Sigmoid colon (tissue), 7 donors: ENCODE data around the gene ZP2. TPM values are rescaled to one million over a fixed set of nuclear protein-coding genes. Genes with fewer than 3 reads are reported as not detected.

ENCODE experiments used
- DNase-seq: peaks from one replicate; pipeline ENCODE4 v3.0.0-alpha.2; 2019
- H3K27ac ChIP-seq, 4 donors: fragments of 200-600 bp; sonication (generic); one replicate each; pipeline ENCODE4 v1.5.1; 2016 to 2019; ENCODE audit warnings: mild to moderate bottlenecking in 1 of 4
- H3K27me3 ChIP-seq, 3 donors: fragments of 200-600 bp; sonication (generic); one replicate each; pipeline ENCODE4 v1.5.1; 2019; ENCODE audit warnings: mild to moderate bottlenecking in 1 of 3
- H3K36me3 ChIP-seq, 4 donors: fragments of 200-600 bp; sonication (generic); one replicate each; pipeline ENCODE4 v1.5.1; 2016 to 2019
- H3K4me1 ChIP-seq, 4 donors: fragments of 200-600 bp; sonication (generic); one replicate each; pipeline ENCODE4 v1.5.1; 2017 to 2019
- H3K4me3 ChIP-seq, 4 donors: fragments of 200-600 bp; sonication (generic); one replicate each; pipeline ENCODE4 v1.5.1; 2017 to 2019; ENCODE audit warnings: mild to moderate bottlenecking in 2 of 4, moderate library complexity in 1 of 4
- H3K9me3 ChIP-seq, 4 donors: fragments of 200-600 bp in 3 of 4; sonication (generic) in 3 of 4; one replicate each; pipeline versions ENCODE4 v1.5.1 to v1.6.1; 2013 to 2019
- EP300 ChIP-seq, 4 donors: sonication (generic); formaldehyde crosslinking; IDR thresholded peaks; one replicate each; pipeline ENCODE4 v1.6.1; 2017; ENCODE audit warnings: antibody characterized with exemption in 4 of 4
- POLR2A ChIP-seq, 2 donors: fragments of 450-650 bp; IDR thresholded peaks; one replicate each; pipeline ENCODE4 v1.6.1; 2016; ENCODE audit warnings: antibody characterized with exemption in 2 of 2, mild to moderate bottlenecking in 2 of 2, moderate library complexity in 2 of 2
- POLR2AphosphoS5 ChIP-seq, 4 donors: sonication (generic); formaldehyde crosslinking; IDR thresholded peaks; one replicate each; pipeline ENCODE4 v1.6.1; 2017; ENCODE audit warnings: antibody characterized with exemption in 4 of 4
- WGBS, 2 donors: extraction: QIAGEN DNeasy Blood & Tissue Kit; methylation state at CpG; one replicate each; pipeline ENCODE4 v1.1.7; 2013; 5-methylcytosine and 5-hydroxymethylcytosine counted together
- intact Hi-C: fragments of 100-400 bp; cut with DNase I; formaldehyde crosslinking; loops from one replicate; pipeline ENCODE4 v1.15.1; 2023
- polyA plus RNA-seq, 3 donors: library from polyadenylated mRNA; stranded (reverse); fragments of 200-250 nt; gene quantifications; one replicate each; pipeline ENCODE4 v1.2.3, GENCODE V29; 2013
- total RNA-seq, 4 donors: library from RNA; depleted of rRNA; stranded (reverse); fragments of >200 nt; gene quantifications; one replicate each; pipeline ENCODE4 v1.1.0, GENCODE V29; 2016
- TF ChIP-seq, protein P1 (sequence below), 4 experiments: fragments of 450-650 bp in 3 of 4; fragments of 200-600 bp in 1 of 4; IDR thresholded peaks; one replicate each; pipeline ENCODE4 v1.5.1; 2016 to 2019; ENCODE audit warnings: antibody characterized with exemption in 4 of 4, mild to moderate bottlenecking in 3 of 4, moderate library complexity in 2 of 4
- donor health status: healthy with polysubstance abuse.
- donor health status: Bipolar disorder and iron deficiency.
- donor health status: healthy.

The ZP2 gene
- total and polyA plus RNA-seq, 7 donors, result 0.03 TPM; not detected in 6

DNA sequence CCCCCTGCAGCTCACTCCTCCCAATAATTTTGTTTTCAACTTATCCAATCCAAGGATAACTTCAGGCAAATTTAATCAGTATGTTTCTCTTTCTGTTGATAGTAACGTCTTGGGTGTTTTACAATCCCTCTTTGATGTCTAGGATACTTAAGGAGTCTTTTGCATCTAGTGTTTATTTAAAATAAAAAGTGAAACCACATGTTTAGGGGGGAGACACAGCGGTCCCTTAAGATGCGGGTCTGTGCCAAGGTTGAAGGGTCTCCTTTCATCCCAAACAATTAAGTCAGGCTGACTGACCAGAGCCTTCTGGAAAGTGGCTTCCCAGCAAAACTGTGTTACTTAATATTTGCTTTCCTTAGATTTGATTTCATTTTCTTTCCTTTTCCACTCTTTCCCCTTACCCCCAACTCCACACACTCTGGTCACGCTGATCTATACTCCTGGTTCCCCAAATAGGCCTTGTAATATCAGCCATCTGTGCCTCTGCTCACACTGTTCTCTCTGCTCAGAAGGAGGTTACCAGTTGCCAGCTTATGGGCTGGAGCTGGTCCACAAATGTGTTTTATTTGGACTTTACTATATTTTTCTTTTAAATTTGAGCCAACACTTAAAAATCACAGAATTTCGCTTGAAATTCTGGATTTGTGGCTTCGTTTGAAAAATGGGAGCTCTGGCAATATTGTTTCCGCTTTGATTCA lies 33.3 kb upstream of the ZP2 start:
- Histone ChIP-seq H3K4me1 (no peaks in the 10 kb centered on the region), H3K9me3 (no peaks in the 10 kb centered on the region), H3K4me3 (no peak overlapping the region), H3K36me3 (no peaks in the 10 kb centered on the region), H3K27ac (no peak overlapping the region), H3K27me3 (no peaks in the 10 kb centered on the region)
- TF ChIP-seq POLR2AphosphoS5 (IDR thresholded peaks at IDR 0.05) (no peak), POLR2A (IDR thresholded peaks at IDR 0.05) (no peak), EP300 (IDR thresholded peaks at IDR 0.05) (no peak)
- TF ChIP-seq, protein P1, sequence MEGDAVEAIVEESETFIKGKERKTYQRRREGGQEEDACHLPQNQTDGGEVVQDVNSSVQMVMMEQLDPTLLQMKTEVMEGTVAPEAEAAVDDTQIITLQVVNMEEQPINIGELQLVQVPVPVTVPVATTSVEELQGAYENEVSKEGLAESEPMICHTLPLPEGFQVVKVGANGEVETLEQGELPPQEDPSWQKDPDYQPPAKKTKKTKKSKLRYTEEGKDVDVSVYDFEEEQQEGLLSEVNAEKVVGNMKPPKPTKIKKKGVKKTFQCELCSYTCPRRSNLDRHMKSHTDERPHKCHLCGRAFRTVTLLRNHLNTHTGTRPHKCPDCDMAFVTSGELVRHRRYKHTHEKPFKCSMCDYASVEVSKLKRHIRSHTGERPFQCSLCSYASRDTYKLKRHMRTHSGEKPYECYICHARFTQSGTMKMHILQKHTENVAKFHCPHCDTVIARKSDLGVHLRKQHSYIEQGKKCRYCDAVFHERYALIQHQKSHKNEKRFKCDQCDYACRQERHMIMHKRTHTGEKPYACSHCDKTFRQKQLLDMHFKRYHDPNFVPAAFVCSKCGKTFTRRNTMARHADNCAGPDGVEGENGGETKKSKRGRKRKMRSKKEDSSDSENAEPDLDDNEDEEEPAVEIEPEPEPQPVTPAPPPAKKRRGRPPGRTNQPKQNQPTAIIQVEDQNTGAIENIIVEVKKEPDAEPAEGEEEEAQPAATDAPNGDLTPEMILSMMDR (IDR thresholded peaks at IDR 0.05), result no peak
- DNase-seq, result no peak
- WGBS, 2 donors, result 53 to 66% methylated on average over 7 of the region's 7 CpGs
- intact Hi-C loops, result no loop called here

DNA sequence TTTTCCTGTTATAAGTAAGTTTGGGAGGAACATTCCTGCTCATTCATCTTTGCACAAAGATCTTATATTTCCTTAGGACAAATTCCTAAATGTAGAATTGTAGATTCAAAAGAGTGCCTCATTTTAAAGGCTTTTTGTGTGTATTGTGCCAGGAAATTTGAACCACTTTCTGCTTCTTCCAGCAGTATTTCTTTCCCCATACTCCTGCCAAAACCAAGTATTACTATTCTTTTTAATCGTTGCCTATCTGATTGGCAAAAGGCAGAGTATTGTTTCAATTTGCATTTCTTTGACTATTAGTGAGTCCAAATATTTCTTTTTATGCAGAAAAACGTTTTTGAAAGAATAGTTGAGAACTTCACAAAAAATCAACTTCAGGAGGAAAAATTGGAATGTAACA lies 31.4 kb upstream of the ZP2 start:
- Histone ChIP-seq H3K27ac (no peak overlapping the region), H3K4me3 (no peak overlapping the region), H3K4me1 (no peaks in the 10 kb centered on the region), H3K9me3 (no peaks in the 10 kb centered on the region), H3K36me3 (no peaks in the 10 kb centered on the region), H3K27me3 (no peaks in the 10 kb centered on the region)
- TF ChIP-seq POLR2A (IDR thresholded peaks at IDR 0.05), result no peak
- TF ChIP-seq, protein P1 (IDR thresholded peaks at IDR 0.05), result no peak
- TF ChIP-seq POLR2AphosphoS5 (IDR thresholded peaks at IDR 0.05), result no peak
- no peak for TF ChIP-seq EP300 (IDR thresholded peaks at IDR 0.05)
- no peak for DNase-seq
- 53 to 56% methylated on average over 2 of the region's 2 CpGs for WGBS, 2 donors
- intact Hi-C loops, result no loop called here

DNA sequence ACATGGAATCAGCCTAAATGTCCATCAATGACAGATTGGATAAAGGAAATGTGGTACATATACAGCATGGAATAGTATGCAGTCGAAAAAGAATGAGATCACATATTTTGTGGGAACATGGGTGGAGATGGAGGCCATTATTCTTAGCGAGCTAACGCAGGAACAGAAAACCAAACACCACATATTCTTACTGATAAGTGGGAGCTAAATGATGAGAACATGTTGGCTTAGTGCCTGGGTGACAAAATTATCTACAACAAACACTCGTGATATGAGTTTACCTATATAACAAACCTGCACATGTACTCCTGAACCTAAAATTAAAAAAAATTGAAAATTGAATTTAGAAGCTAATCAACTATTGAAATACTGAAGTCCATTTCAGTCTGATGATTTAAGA lies 28.3 kb upstream of the ZP2 start:
- DNase-seq, result no peak
- Histone ChIP-seq H3K27ac (no peak overlapping the region), H3K27me3 (no peaks in the 10 kb centered on the region), H3K4me3 (no peak overlapping the region), H3K4me1 (no peaks in the 10 kb centered on the region), H3K9me3 (no peaks in the 10 kb centered on the region), H3K36me3 (no peaks in the 10 kb centered on the region)
- TF ChIP-seq, protein P1 (IDR thresholded peaks at IDR 0.05), result no peak
- TF ChIP-seq POLR2AphosphoS5 (IDR thresholded peaks at IDR 0.05) (no peak), POLR2A (IDR thresholded peaks at IDR 0.05) (no peak), EP300 (IDR thresholded peaks at IDR 0.05) (no peak)
- intact Hi-C loops, result no loop called here
- WGBS, 2 donors, result 37 to 73% methylated on average over 4 of the region's 4 CpGs

DNA sequence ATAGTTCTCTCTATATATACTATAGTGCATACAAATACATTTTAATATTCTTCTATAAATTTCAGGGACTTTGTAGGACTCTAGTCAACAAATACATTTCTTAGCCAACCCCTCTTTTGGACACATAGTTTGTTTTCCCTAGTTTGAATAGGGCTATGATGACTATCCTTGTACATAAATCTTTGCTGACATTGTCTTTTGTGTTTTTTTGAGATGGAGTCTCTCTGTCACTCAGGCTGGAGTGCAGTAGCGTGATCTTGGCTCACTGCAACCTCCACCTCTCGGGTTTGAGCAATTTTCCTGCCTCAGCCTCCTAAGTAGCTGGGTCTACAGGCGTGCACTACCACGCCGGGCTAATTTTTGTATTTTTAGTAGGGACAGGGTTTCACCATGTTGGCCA lies 25.5 kb upstream of the ZP2 start:
- H3K4me1 ChIP-seq, result no peaks in the 10 kb centered on the region
- H3K36me3 ChIP-seq, result no peaks in the 10 kb centered on the region
- DNase-seq, result no peak
- no peak overlapping the region for H3K27ac ChIP-seq
- no peaks in the 10 kb centered on the region for H3K27me3 ChIP-seq
- H3K4me3 ChIP-seq, result no peak overlapping the region
- H3K9me3 ChIP-seq, result no peaks in the 10 kb centered on the region
- WGBS, 2 donors, result 84% methylated on average over 5 of the region's 5 CpGs
- TF ChIP-seq EP300 (IDR thresholded peaks at IDR 0.05) (no peak), POLR2A (IDR thresholded peaks at IDR 0.05) (no peak), POLR2AphosphoS5 (IDR thresholded peaks at IDR 0.05) (no peak)
- TF ChIP-seq, protein P1 (IDR thresholded peaks at IDR 0.05), result no peak
- intact Hi-C loops, result no loop called here

DNA sequence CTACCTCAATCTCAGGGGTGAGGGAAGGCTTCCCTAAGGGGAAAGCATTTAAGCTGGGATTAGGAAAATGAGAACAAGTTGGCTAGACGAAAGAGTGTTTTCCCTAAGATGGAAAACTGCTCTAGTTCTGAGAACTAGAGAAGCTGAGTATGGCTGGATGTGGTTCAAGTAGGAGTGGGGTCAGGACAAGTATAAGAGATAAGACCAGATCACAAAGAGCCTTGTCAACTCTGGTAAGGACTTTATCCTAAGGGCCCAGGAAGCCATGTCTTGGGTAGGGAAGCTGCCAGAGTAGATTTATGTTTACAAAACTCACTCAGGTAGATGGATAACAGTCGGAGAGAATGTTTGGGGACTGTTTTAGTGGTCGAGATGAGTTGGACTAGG lies 23.8 kb upstream of the ZP2 start:
- WGBS, 2 donors, result 19 to 61% methylated on average over 3 of the region's 3 CpGs
- intact Hi-C loops, result no loop called here
- Histone ChIP-seq H3K9me3 (no peaks in the 10 kb centered on the region), H3K4me1 (no peaks in the 10 kb centered on the region), H3K4me3 (no peak overlapping the region), H3K27ac (no peak overlapping the region), H3K27me3 (no peaks in the 10 kb centered on the region), H3K36me3 (no peaks in the 10 kb centered on the region)
- DNase-seq, result no peak
- no peak for TF ChIP-seq EP300 (IDR thresholded peaks at IDR 0.05)
- TF ChIP-seq, protein P1 (IDR thresholded peaks at IDR 0.05), result no peak
- no peak for TF ChIP-seq POLR2AphosphoS5 (IDR thresholded peaks at IDR 0.05)
- no peak for TF ChIP-seq POLR2A (IDR thresholded peaks at IDR 0.05)
